ENCODE results near the gene TUBA1C. TPM values are rescaled to one million over a fixed set of nuclear protein-coding genes. Genes with fewer than 3 reads are reported as not detected.

Gene TUBA1C
- total RNA-seq, 1 experiment from 2014 or later, result 660 TPM

GRCh38 chr12:49223122-49223521 is 41.8 kb upstream of the TUBA1C start:
- WGBS (ENCODE audit: extremely low coverage, insufficient read length, low lambda C conversion rate), result no CpG with 5 or more reads among the region's 1 CpG
- H4K91ac ChIP-seq (ENCODE audit: insufficient read length, low read depth, low read length), result no peak overlapping the region
- no peak overlapping the region for H2BK20ac ChIP-seq (ENCODE audit: low read depth, low read length, poor library complexity, severe bottlenecking)
- H3K18ac ChIP-seq (ENCODE audit: insufficient read length, low read depth, low read length), result no peak overlapping the region
- no peaks in the 10 kb centered on the region for H3K79me1 ChIP-seq (ENCODE audit: insufficient read depth, low read depth, low read length, poor library complexity, severe bottlenecking)
- H3K9ac ChIP-seq (ENCODE audit: extremely low read depth, insufficient read length, low read length), result no peak overlapping the region
- no peaks in the 10 kb centered on the region; the same call in 1 of the 2 replicates for H3K27me3 ChIP-seq (ENCODE audit: insufficient read depth, low read length)
- no peaks in the 10 kb centered on the region for H3K23me2 ChIP-seq (ENCODE audit: insufficient read length, low read depth, low read length, poor library complexity, severe bottlenecking)
- H3K9me3 Mint-ChIP-seq, result no peaks in the 10 kb centered on the region; a peak in 1 of 5 replicates
- no peak overlapping the region for H2BK5ac ChIP-seq (ENCODE audit: insufficient read length, low read length)
- TF ChIP-seq CTCF (conservative IDR thresholded peaks at IDR 0.05), result no peak
- H2BK15ac ChIP-seq (ENCODE audit: low read depth, low read length), result no peak overlapping the region
- H4K5ac ChIP-seq (ENCODE audit: insufficient read length, low read depth, low read length), result no peak overlapping the region
- H3K9me3 ChIP-seq (ENCODE audit: control insufficient read depth, low read depth, low read length), result no peaks in the 10 kb centered on the region
- no peak overlapping the region for H2BK12ac ChIP-seq (ENCODE audit: insufficient read length, low read depth, low read length)
- no peaks in the 10 kb centered on the region for H3K27me3 Mint-ChIP-seq (ENCODE audit: low read depth)
- H3T11ph ChIP-seq (ENCODE audit: low read length), result no peak overlapping the region
- DNase-seq, result no peak
- no peak overlapping the region for H3K56ac ChIP-seq (ENCODE audit: insufficient read length, low read depth, low read length)
- no peak overlapping the region for H3K4me2 ChIP-seq (ENCODE audit: insufficient read depth, insufficient read length, low read length)
- H2AK5ac ChIP-seq (ENCODE audit: insufficient read length, low read length), result no peak overlapping the region
- H3K79me2 ChIP-seq (ENCODE audit: insufficient read depth, low read length), result no peaks in the 10 kb centered on the region
- H3K4ac ChIP-seq (ENCODE audit: low read depth, low read length), result no peak overlapping the region
- no peak overlapping the region for H3K4me3 Mint-ChIP-seq
- H3K14ac ChIP-seq (ENCODE audit: insufficient read depth, low read length), result no peak overlapping the region
- no peak overlapping the region for H3K23ac ChIP-seq (ENCODE audit: insufficient read length, low read depth, low read length)
- H4K20me1 ChIP-seq (ENCODE audit: control insufficient read depth, insufficient read depth, insufficient read length), result peaks cover 3% of the 10 kb centered on the region
- no peak overlapping the region for H2AFZ ChIP-seq (ENCODE audit: low read length)
- no peak overlapping the region for H3K27ac ChIP-seq (ENCODE audit: insufficient read length, low read depth, low read length)
- H3K27ac Mint-ChIP-seq, result no peak overlapping the region
- no peaks in the 10 kb centered on the region for H3K4me1 Mint-ChIP-seq
- no peaks in the 10 kb centered on the region for H3K4me1 ChIP-seq (ENCODE audit: insufficient read depth, low read length)
- H4K8ac ChIP-seq (replicated peaks; ENCODE audit: insufficient read length, low read depth, low read length), result no peak overlapping the region
- no peak overlapping the region for H2BK120ac ChIP-seq (ENCODE audit: low read depth, low read length, poor library complexity, severe bottlenecking)
- H3K36me3 Mint-ChIP-seq (ENCODE audit: insufficient read depth in 1 of 3, low read depth in 3 of 3), result no peaks in the 10 kb centered on the region

All from H9 (cell line).